Measurements from ENCODE around the gene KRT15. TPM values are rescaled to one million over a fixed set of nuclear protein-coding genes. Genes with fewer than 3 reads are reported as not detected.

KRT15 gene
- total and polyA plus RNA-seq, 4 donors = 0.14 TPM; not detected in 3

DNA sequence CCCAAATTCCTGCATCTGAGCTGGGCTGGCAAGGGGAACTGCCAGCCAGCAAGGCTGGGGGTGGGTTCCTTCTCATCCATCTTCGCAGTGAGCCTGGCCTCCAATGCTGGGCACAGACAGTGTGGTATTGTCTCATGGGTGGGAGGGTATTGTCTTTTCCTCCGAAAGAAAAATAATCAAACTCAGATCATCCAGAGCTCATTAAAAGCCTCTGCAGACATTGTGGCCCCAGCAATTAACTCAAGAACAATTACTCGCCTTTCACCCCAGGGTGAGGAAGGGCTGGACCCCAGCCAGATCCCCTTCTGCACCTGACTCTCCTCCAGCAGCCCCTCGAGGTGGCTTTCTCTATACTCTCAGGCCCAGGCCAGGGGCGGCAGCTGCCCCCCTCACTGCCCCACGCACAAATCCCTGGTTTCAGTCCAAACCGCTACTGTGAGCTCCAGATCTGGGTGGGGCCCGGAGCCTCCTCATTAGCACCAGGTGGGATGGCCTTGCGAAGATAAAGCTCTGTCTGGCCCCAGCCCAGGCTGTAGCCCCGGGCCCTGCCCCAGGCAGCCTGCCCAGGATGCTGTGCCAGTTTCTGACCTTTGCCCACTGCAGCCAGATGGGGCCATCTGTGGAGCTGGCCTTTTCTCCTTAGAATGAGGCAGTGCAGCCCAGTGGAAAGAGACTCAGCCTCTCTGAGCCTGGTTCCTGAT is 2.3 kb upstream of the KRT15 start:
- no peak for TF ChIP-seq JUND (IDR thresholded peaks at IDR 0.05)
- TF ChIP-seq TAF1 (conservative IDR thresholded peaks at IDR 0.05) = no peak
- TF ChIP-seq, protein P1, sequence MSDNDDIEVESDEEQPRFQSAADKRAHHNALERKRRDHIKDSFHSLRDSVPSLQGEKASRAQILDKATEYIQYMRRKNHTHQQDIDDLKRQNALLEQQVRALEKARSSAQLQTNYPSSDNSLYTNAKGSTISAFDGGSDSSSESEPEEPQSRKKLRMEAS (IDR thresholded peaks at IDR 0.05) = no peak
- no peak for TF ChIP-seq NR2F2 (IDR thresholded peaks at IDR 0.05)
- TF ChIP-seq RAD21 (IDR thresholded peaks at IDR 0.05) = no peak
- TF ChIP-seq SP1 (IDR thresholded peaks at IDR 0.05) = no peak
- no peak for TF ChIP-seq HNF4G (IDR thresholded peaks at IDR 0.05)
- TF ChIP-seq RXRA (IDR thresholded peaks at IDR 0.05) = no peak
- TF ChIP-seq, protein P2, sequence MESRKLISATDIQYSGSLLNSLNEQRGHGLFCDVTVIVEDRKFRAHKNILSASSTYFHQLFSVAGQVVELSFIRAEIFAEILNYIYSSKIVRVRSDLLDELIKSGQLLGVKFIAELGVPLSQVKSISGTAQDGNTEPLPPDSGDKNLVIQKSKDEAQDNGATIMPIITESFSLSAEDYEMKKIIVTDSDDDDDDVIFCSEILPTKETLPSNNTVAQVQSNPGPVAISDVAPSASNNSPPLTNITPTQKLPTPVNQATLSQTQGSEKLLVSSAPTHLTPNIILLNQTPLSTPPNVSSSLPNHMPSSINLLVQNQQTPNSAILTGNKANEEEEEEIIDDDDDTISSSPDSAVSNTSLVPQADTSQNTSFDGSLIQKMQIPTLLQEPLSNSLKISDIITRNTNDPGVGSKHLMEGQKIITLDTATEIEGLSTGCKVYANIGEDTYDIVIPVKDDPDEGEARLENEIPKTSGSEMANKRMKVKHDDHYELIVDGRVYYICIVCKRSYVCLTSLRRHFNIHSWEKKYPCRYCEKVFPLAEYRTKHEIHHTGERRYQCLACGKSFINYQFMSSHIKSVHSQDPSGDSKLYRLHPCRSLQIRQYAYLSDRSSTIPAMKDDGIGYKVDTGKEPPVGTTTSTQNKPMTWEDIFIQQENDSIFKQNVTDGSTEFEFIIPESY (IDR thresholded peaks at IDR 0.05) = no peak
- no peak for TF ChIP-seq FOXA1 (IDR thresholded peaks at IDR 0.05)
- H3K27me3 ChIP-seq (ENCODE audit: control insufficient read depth in 4 of 4, insufficient read depth in 4 of 4, low read length in 3 of 4) = no peaks in the 10 kb centered on the region
- H3K4me3 ChIP-seq (ENCODE audit: low read depth in 1 of 3, low read length in 3 of 3) = no peak overlapping the region
- no peaks in the 10 kb centered on the region for H3K9me3 ChIP-seq (ENCODE audit: control insufficient read depth in 4 of 4, low read length in 3 of 4)
- no peaks in the 10 kb centered on the region for H3K36me3 ChIP-seq (ENCODE audit: control insufficient read depth in 4 of 4, insufficient read depth in 3 of 4, low read depth in 1 of 4, low read length in 3 of 4)
- H3K9ac ChIP-seq (ENCODE audit: low read depth in 1 of 2, low read length in 2 of 2) = no peak overlapping the region
- no peaks in the 10 kb centered on the region for H3K4me1 ChIP-seq (ENCODE audit: control insufficient read depth in 4 of 4, insufficient read depth in 4 of 4, low read length in 3 of 4)
- no peak for DNase-seq (ENCODE audit: low spot score)
- 60% methylated on average over 10 of the region's 10 CpGs for WGBS
- no peak overlapping the region for H3K27ac ChIP-seq (ENCODE audit: low read depth in 1 of 2, low read length in 2 of 2)

GRCh38 chr17:41519501-41520224 is 973 bp upstream of the KRT15 start:
- no peaks in the 10 kb centered on the region for H3K4me1 ChIP-seq (ENCODE audit: control insufficient read depth in 4 of 4, insufficient read depth in 4 of 4, low read length in 3 of 4)

More at GRCh38 chr17:41519501-41520224, 973 bp upstream of the KRT15 start:
- H3K27ac ChIP-seq (ENCODE audit: low read depth in 1 of 2, low read length in 2 of 2) = no peak overlapping the region
- H3K27me3 ChIP-seq (ENCODE audit: control insufficient read depth in 4 of 4, insufficient read depth in 4 of 4, low read length in 3 of 4) = no peaks in the 10 kb centered on the region
- TF ChIP-seq JUND (IDR thresholded peaks at IDR 0.05) (no peak), FOXA1 (IDR thresholded peaks at IDR 0.05) (no peak), SP1 (IDR thresholded peaks at IDR 0.05) (no peak), HNF4A (conservative IDR thresholded peaks at IDR 0.05) (no peak), FOXA2 (IDR thresholded peaks at IDR 0.05) (no peak), YY1 (IDR thresholded peaks at IDR 0.05) (no peak), RAD21 (IDR thresholded peaks at IDR 0.05) (no peak), EGR1 (IDR thresholded peaks at IDR 0.05; ENCODE audit: low read depth in 2 of 2) (no peak), RXRA (IDR thresholded peaks at IDR 0.05) (no peak)
- TF ChIP-seq, protein P2 (IDR thresholded peaks at IDR 0.05) = no peak
- TF ChIP-seq, protein P1 (IDR thresholded peaks at IDR 0.05) = no peak
- TF ChIP-seq, protein P3, sequence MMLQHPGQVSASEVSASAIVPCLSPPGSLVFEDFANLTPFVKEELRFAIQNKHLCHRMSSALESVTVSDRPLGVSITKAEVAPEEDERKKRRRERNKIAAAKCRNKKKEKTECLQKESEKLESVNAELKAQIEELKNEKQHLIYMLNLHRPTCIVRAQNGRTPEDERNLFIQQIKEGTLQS (IDR thresholded peaks at IDR 0.05) = no peak
- TF ChIP-seq, protein P4, sequence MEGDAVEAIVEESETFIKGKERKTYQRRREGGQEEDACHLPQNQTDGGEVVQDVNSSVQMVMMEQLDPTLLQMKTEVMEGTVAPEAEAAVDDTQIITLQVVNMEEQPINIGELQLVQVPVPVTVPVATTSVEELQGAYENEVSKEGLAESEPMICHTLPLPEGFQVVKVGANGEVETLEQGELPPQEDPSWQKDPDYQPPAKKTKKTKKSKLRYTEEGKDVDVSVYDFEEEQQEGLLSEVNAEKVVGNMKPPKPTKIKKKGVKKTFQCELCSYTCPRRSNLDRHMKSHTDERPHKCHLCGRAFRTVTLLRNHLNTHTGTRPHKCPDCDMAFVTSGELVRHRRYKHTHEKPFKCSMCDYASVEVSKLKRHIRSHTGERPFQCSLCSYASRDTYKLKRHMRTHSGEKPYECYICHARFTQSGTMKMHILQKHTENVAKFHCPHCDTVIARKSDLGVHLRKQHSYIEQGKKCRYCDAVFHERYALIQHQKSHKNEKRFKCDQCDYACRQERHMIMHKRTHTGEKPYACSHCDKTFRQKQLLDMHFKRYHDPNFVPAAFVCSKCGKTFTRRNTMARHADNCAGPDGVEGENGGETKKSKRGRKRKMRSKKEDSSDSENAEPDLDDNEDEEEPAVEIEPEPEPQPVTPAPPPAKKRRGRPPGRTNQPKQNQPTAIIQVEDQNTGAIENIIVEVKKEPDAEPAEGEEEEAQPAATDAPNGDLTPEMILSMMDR (IDR thresholded peaks at IDR 0.05; ENCODE audit: low read depth, low read length, missing input control) = no peak
- H3K9ac ChIP-seq (ENCODE audit: low read depth in 1 of 2, low read length in 2 of 2) = no peak overlapping the region
- no peaks in the 10 kb centered on the region for H3K9me3 ChIP-seq (ENCODE audit: control insufficient read depth in 4 of 4, low read length in 3 of 4)
- no peak overlapping the region for H3K4me3 ChIP-seq (ENCODE audit: low read depth in 1 of 3, low read length in 3 of 3)
- no peaks in the 10 kb centered on the region for H3K36me3 ChIP-seq (ENCODE audit: control insufficient read depth in 4 of 4, insufficient read depth in 3 of 4, low read depth in 1 of 4, low read length in 3 of 4)
- 44% methylated on average over 11 of the region's 11 CpGs for WGBS
- DNase-seq (ENCODE audit: low spot score) = no peak
